Measurements from ENCODE around the gene A1BG.
"Not testable (repeated sequence)": the region's sequence is repeated elsewhere in the genome, so short reads cannot be mapped to it uniquely, and the experiment has no call there.

The A1BG gene

GRCh38 chr19:58361900-58362271, 8.6 kb upstream of the A1BG start:
- no peak for DNase-seq (ENCODE audit: low read depth in 4 of 4, low spot score in 1 of 4)

GRCh38 chr19:58357481-58358145, 4.3 kb upstream of the A1BG start:
- no peak for DNase-seq (ENCODE audit: low read depth in 4 of 4, low spot score in 1 of 4)

DNA sequence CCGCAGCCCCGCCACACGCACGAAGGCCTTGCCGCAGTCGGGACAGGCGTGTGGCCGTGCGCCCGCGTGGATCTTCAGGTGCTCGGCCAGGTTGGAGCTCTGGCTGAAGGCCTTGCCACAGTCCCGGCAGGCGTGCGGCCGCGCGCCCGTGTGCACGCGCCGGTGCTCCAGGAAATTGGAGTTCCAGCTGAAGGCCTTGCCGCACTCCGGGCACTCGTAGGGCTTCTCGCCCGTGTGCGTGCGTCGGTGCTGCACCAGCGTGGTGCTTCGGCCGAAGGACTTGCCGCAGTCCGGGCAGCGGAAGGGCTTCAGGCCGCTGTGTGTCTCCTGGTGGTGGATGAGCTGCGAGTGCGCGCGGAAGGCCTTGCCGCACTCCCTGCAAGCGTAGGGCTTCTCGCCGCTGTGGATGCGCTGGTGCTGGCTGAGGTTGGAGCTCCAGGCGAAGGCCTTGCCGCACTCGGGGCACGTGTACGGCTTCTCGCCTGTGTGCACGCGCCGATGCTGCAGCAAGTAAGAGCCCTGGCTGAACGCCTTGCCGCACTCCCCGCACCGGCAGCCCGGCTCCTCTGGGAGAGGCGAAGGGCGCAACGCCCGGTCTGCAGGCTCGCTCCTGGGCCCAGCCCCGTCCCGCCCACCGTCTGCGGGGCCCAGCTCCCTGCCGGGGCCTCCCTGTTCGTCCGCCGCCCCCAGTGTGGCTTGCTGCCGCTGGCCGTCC, 3.6 kb upstream of the A1BG start:
- no peak for DNase-seq (ENCODE audit: low read depth in 4 of 4, low spot score in 1 of 4)

GRCh38 chr19:58355908-58356765, 2.8 kb upstream of the A1BG start:
- DNase-seq (ENCODE audit: low read depth in 4 of 4, low spot score in 1 of 4): no peak

- DNase-seq (ENCODE audit: low read depth in 4 of 4, low spot score in 1 of 4): no peak
Observed at GRCh38 chr19:58355215-58355796, 2.0 kb upstream of the A1BG start.

GRCh38 chr19:58354478-58355030, 1.3 kb upstream of the A1BG start:
- no peak for DNase-seq (ENCODE audit: low read depth in 4 of 4, low spot score in 1 of 4)

GRCh38 chr19:58353717-58354477, 605 bp upstream of the A1BG start:
- no peak for DNase-seq (ENCODE audit: low read depth in 4 of 4, low spot score in 1 of 4)

- DNase-seq (ENCODE audit: low read depth in 4 of 4, low spot score in 1 of 4): no peak
Observed at GRCh38 chr19:58351990-58352755, 1.1 kb downstream of the A1BG start.

GRCh38 chr19:58351558-58351878, 1.8 kb downstream of the A1BG start:
- DNase-seq (ENCODE audit: low read depth in 4 of 4, low spot score in 1 of 4): no peak

GRCh38 chr19:58350871-58351557, 2.3 kb downstream of the A1BG start:
- DNase-seq (ENCODE audit: low read depth in 4 of 4, low spot score in 1 of 4): no peak

DNA sequence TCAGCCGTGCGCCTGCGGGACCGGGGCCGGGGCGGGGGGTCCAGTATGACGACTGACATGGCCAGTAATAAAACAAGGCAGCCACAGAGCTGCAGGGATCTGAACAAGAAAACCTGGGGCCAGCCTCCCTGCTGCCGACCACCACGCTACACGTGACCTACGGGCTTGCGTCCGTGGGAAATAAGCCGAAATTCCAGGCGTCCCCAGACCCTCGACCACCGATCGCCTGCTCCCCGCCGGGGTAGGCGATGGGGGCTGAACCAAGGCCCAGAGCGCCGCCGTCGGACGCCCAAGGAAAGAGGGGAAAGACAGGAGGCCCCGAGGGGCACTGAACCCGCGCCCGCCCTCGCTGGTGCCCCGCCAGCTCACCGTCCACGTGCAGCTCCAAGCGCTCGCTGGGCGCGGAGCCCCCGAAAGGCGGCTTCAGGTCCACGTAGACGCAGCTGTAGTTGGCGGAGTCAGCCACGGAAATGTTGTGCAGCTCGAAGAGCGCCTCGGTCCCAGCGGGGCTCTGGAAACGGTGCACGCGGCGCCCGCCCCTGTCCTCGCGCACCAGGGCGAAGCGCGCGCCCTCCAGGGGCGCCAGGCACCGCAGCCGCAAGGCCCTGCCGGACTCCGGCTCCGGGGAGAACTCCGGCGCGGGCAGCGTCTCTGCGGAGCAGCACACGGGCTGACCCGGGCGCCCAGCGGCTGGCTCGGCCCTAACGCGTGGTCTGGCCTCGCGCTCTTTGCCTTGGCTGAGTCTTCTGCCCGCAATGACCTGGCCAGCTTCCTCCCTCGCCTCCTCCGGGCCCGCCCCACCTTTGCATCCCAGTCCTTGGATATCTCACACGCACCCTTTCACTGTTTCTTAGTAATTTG, 3.1 kb downstream of the A1BG start:
- no peak for DNase-seq (ENCODE audit: low read depth in 4 of 4, low spot score in 1 of 4)

GRCh38 chr19:58349590-58349989, 3.7 kb downstream of the A1BG start:
- DNase-seq (ENCODE audit: low read depth in 4 of 4, low spot score in 1 of 4): no peak

- DNase-seq (ENCODE audit: low read depth in 4 of 4, low spot score in 1 of 4): not testable (repeated sequence)
Observed at GRCh38 chr19:58348080-58348479, 5.2 kb downstream of the A1BG start.

- peak; percentile 23 to 52 (median 44) for DNase-seq (ENCODE audit: low read depth in 4 of 4, low spot score in 1 of 4)
Observed at GRCh38 chr19:58346961-58347929, 6.0 kb downstream of the A1BG start.

- DNase-seq (ENCODE audit: low read depth in 4 of 4, low spot score in 1 of 4): no peak
Observed at GRCh38 chr19:58345558-58345957, 7.7 kb downstream of the A1BG start.

DNA sequence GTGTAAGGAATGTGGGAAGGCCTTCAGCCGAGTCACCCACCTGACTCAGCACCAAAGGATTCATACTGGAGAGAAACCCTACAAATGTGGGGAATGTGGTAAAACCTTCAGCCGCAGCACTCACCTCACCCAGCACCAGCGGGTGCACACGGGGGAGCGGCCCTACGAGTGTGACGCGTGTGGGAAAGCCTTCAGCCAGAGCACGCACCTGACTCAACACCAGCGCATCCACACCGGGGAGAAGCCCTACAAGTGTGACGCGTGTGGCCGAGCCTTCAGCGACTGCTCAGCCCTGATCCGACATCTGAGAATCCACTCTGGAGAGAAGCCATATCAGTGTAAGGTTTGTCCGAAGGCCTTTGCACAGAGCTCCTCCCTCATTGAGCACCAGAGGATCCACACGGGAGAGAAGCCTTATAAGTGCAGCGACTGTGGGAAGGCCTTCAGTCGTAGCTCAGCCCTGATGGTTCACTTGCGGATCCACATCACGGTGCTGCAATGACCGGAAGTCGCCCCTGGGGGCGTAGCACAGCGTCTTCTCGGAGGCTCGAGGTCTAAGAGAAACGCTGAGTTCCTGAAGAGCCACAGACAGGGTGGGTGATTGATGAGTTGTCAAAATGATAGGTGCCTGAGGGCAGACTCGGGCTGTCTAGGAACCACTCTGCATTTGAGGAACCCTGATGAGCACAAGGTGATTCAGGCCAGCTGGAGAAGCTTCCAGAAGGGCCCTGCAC, 14.3 kb downstream of the A1BG start:
- DNase-seq (ENCODE audit: low read depth in 4 of 4, low spot score in 1 of 4): no peak

GRCh38 chr19:58338336-58338735, 15.0 kb downstream of the A1BG start:
- DNase-seq (ENCODE audit: low read depth in 4 of 4, low spot score in 1 of 4): no peak
